Smooth muscle cell (in vitro differentiated cells): ENCODE results near the gene HDLBP. TPM values are rescaled to one million over a fixed set of nuclear protein-coding genes. Genes with fewer than 3 reads are reported as not detected.

Experiments
- DNase-seq: peaks from one replicate; lab custom pipeline; 2025; ENCODE audit not compliant: unreplicated experiment; lab: John Stamatoyannopoulos, UW
- H2AFZ ChIP-seq: fragments of 200-600 bp; sonication (generic); 2 replicates; pipeline ENCODE4 v1.6.0; 2016; ENCODE audit warnings: antibody characterized with exemption, low read depth, mild to moderate bottlenecking
- H3F3A ChIP-seq: fragments of 200-600 bp; sonication (generic); 2 replicates; pipeline ENCODE4 v1.6.0; 2017; ENCODE audit warnings: antibody characterized with exemption, low read depth
- H3K27ac ChIP-seq: fragments of 200-600 bp; sonication (generic); 2 replicates; pipeline ENCODE4 v1.5.1; 2016; ENCODE audit warnings: low read depth, mild to moderate bottlenecking
- H3K27me3 ChIP-seq: fragments of 200-600 bp; sonication (generic); 2 replicates; pipeline ENCODE4 v1.6.1; 2016; ENCODE audit warnings: low read depth, mild to moderate bottlenecking
- H3K36me3 ChIP-seq: fragments of 200-600 bp; sonication (generic); 2 replicates; pipeline ENCODE4 v1.5.1; 2016; ENCODE audit warnings: low read depth
- H3K4me1 ChIP-seq: fragments of 200-600 bp; sonication (generic); 2 replicates; pipeline ENCODE4 v1.5.1; 2016; ENCODE audit warnings: low read depth
- H3K4me2 ChIP-seq: fragments of 200-600 bp; sonication (generic); 2 replicates; pipeline ENCODE4 v1.6.0; 2016; ENCODE audit warnings: mild to moderate bottlenecking
- H3K4me3 ChIP-seq: fragments of 200-600 bp; sonication (generic); 2 replicates; pipeline ENCODE4 v1.5.1; 2016; ENCODE audit warnings: mild to moderate bottlenecking
- H3K79me2 ChIP-seq: fragments of 200-600 bp; sonication (generic); 2 replicates; pipeline ENCODE4 v1.6.0; 2016; ENCODE audit warnings: low read depth, mild to moderate bottlenecking
- H3K9ac ChIP-seq: fragments of 200-600 bp; sonication (generic); 2 replicates; pipeline ENCODE4 v1.6.0; 2016; ENCODE audit warnings: low read depth
- H3K9me3 ChIP-seq: fragments of 200-600 bp; sonication (generic); replicated peaks from 2 replicates; pipeline ENCODE4 v1.5.1; 2016; ENCODE audit warnings: low read depth
- H4K20me1 ChIP-seq: fragments of 200-600 bp; sonication (generic); 2 replicates; pipeline ENCODE4 v1.6.0; 2016; ENCODE audit warnings: low read depth
- WGBS: methylation state at CpG from one replicate; pipeline ENCODE4 v1.1.7; 2016; ENCODE audit warnings: low lambda C conversion rate; 5-methylcytosine and 5-hydroxymethylcytosine counted together
- polyA plus RNA-seq: library from polyadenylated mRNA; unstranded; fragments of >200 nt; fragmentation: Nextera tagmentation; extraction: Ambion mirVana; gene quantifications from 2 replicates; pipeline ENCODE4 v1.2.1, GENCODE V29; 2016
- total RNA-seq: library from RNA; depleted of rRNA; stranded (reverse); fragments of >200 nt; gene quantifications from 2 replicates; pipeline ENCODE4 v1.2.3, GENCODE V29; 2014
- TF ChIP-seq, protein P1 (sequence below): fragments of 200-600 bp; sonication (generic); IDR thresholded peaks from 2 replicates; pipeline ENCODE4 v1.5.1; 2017; ENCODE audit warnings: borderline replicate concordance, mild to moderate bottlenecking, antibody characterized with exemption; ENCODE audit not compliant: insufficient read depth, poor library complexity, severe bottlenecking

Gene HDLBP
- total and polyA plus RNA-seq, 2 experiments from 2014 or later = 504 to 545 TPM

- Histone ChIP-seq H3K27me3 (no peaks in the 10 kb centered on the region), H3K4me3 (no peak overlapping the region), H3K79me2 (peaks cover 45% of the 10 kb centered on the region), H3K9ac (no peak overlapping the region), H4K20me1 (peaks cover 100% of the 10 kb centered on the region), H3K4me2 (no peak overlapping the region), H3K9me3 (no peaks in the 10 kb centered on the region), H3K36me3 (peaks cover 25% of the 10 kb centered on the region), H3K4me1 (no peaks in the 10 kb centered on the region), H3K27ac (no peak overlapping the region), H3F3A (peaks cover 44% of the 10 kb centered on the region), H2AFZ (no peak overlapping the region)
- TF ChIP-seq, protein P1, sequence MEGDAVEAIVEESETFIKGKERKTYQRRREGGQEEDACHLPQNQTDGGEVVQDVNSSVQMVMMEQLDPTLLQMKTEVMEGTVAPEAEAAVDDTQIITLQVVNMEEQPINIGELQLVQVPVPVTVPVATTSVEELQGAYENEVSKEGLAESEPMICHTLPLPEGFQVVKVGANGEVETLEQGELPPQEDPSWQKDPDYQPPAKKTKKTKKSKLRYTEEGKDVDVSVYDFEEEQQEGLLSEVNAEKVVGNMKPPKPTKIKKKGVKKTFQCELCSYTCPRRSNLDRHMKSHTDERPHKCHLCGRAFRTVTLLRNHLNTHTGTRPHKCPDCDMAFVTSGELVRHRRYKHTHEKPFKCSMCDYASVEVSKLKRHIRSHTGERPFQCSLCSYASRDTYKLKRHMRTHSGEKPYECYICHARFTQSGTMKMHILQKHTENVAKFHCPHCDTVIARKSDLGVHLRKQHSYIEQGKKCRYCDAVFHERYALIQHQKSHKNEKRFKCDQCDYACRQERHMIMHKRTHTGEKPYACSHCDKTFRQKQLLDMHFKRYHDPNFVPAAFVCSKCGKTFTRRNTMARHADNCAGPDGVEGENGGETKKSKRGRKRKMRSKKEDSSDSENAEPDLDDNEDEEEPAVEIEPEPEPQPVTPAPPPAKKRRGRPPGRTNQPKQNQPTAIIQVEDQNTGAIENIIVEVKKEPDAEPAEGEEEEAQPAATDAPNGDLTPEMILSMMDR = no peak
- 96% methylated on average over 30 of the region's 30 CpGs for WGBS
- DNase-seq = no peak
Measured at GRCh38 chr2:241235859-241236593, 79.4 kb downstream of the HDLBP start.

DNA sequence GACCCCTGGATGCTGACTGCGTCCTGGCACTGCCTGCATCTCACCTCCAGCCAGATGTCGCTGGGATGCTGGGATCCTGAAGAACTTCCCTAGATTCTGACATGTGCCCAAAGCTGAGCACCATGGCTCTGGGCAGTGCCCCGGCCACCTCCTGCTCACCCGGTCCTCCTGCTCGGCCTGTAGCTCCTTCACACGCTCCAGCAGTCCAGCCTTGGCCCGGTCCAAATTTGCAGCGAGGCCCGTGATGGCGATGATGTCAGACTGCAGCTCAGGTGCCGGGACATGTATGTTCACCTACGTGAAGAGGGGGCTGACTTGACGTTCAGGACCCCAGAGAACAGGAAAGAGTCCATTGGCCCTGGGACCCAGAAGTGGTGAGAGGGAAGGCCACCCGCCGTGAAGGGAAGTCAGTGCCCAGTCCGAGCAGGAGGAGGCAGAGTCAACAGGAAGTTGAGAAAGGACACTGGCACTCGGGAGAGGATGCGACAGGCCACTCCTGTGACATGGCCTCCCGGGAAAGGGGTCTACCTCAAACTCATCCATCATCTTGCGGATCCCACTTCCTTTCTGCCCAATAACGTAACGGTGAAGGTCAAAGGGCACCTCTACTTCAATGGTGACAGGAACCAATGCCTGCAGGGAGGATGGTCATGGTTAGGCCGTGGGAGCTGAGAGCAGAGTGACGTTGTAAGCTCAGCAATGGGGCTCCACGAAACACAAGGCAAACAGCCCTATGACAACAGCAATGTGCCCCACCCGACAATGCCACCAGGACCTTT is 80.3 kb downstream of the HDLBP start:
- H3K9me3 ChIP-seq = no peaks in the 10 kb centered on the region
- 93% methylated on average over 26 of the region's 26 CpGs for WGBS
- H3K27ac ChIP-seq = peak overlapping the region; percentile 12
- peaks cover 37% of the 10 kb centered on the region for H3K79me2 ChIP-seq
- no peak for DNase-seq
- H2AFZ ChIP-seq = no peak overlapping the region
- H3K36me3 ChIP-seq = peaks cover 20% of the 10 kb centered on the region
- TF ChIP-seq, protein P1 = no peak
- peaks cover 100% of the 10 kb centered on the region for H4K20me1 ChIP-seq
- no peak overlapping the region for H3K4me3 ChIP-seq
- H3K27me3 ChIP-seq = no peaks in the 10 kb centered on the region
- H3K4me1 ChIP-seq = no peaks in the 10 kb centered on the region
- H3K9ac ChIP-seq = no peak overlapping the region
- no peak overlapping the region for H3K4me2 ChIP-seq
- H3F3A ChIP-seq = peaks cover 46% of the 10 kb centered on the region

- no peak overlapping the region for H3K9ac ChIP-seq
- no peaks in the 10 kb centered on the region for H3K4me1 ChIP-seq
- H3F3A ChIP-seq = peaks cover 50% of the 10 kb centered on the region
- H3K79me2 ChIP-seq = peaks cover 34% of the 10 kb centered on the region
- TF ChIP-seq, protein P1 = no peak
- peaks cover 100% of the 10 kb centered on the region for H4K20me1 ChIP-seq
- peaks cover 20% of the 10 kb centered on the region for H3K36me3 ChIP-seq
- no peak for DNase-seq
- no peak overlapping the region for H3K4me3 ChIP-seq
- H3K9me3 ChIP-seq = no peaks in the 10 kb centered on the region
- H3K27ac ChIP-seq = no peak overlapping the region
- no peaks in the 10 kb centered on the region for H3K27me3 ChIP-seq
- H3K4me2 ChIP-seq = no peak overlapping the region
- H2AFZ ChIP-seq = no peak overlapping the region
- WGBS = 93% methylated on average over 21 of the region's 21 CpGs
Measured at GRCh38 chr2:241234066-241234790, 81.2 kb downstream of the HDLBP start.
